Psoas muscle (tissue), 8 donors: ENCODE results near the gene PAAF1. TPM values are rescaled to one million over a fixed set of nuclear protein-coding genes. Genes with fewer than 3 reads are reported as not detected.

Experiments used
- ATAC-seq, 4 donors: fragments of 200-7000 bp; cut with Tn5 transposase; one replicate each; pipeline ENCODE4 v1.9.1; 2020; ENCODE audit warnings: moderate library complexity in 3 of 4, mild to moderate bottlenecking in 2 of 4
- DNase-seq, 2 donors: peaks; one replicate each; pipeline ENCODE4 v3.0.0-alpha.2; 2020
- H3K27ac ChIP-seq: fragments of 200-600 bp; one replicate; pipeline ENCODE4 v1.8.0; 2022
- H3K27me3 ChIP-seq, 3 donors: fragments of 200-600 bp in 1 of 3; one replicate each; pipeline versions ENCODE4 v1.6.1 to v1.8.0; 2013 to 2022; ENCODE audit warnings: low read length in 2 of 3, mild to moderate bottlenecking in 2 of 3, moderate library complexity in 1 of 3; ENCODE audit not compliant: insufficient read depth in 3 of 3
- H3K36me3 ChIP-seq, 2 donors: fragments of 200-600 bp in 1 of 2; one replicate each; pipeline versions ENCODE4 v1.6.1 to v1.8.0; 2013 to 2022; ENCODE audit warnings: low read depth in 1 of 2, mild to moderate bottlenecking in 1 of 2, moderate library complexity in 1 of 2; ENCODE audit not compliant: insufficient read depth in 1 of 2
- H3K4me1 ChIP-seq: fragments of 200-600 bp; one replicate; pipeline ENCODE4 v1.8.0; 2022
- H3K4me3 ChIP-seq: fragments of 200-600 bp; one replicate; pipeline ENCODE4 v1.8.0; 2022; ENCODE audit warnings: mild to moderate bottlenecking
- H3K9me3 ChIP-seq: fragments of 200-600 bp; one replicate; pipeline ENCODE4 v1.8.0; 2022
- WGBS, 3 donors: extraction: QIAGEN DNeasy Blood & Tissue Kit; methylation state at CpG; one replicate each; pipeline versions ENCODE4 v1.1.6 to v1.1.7; 2013; 5-methylcytosine and 5-hydroxymethylcytosine counted together
- intact Hi-C, 2 donors: fragments of 100-400 bp; cut with DNase I; formaldehyde crosslinking; loops; one replicate each; pipeline versions ENCODE4 v1.11.0 to v1.14.2; 2022
- polyA plus RNA-seq, 3 donors: library from polyadenylated mRNA; stranded (reverse); fragments of 200-250 nt; gene quantifications; one replicate each; pipeline ENCODE4 v1.2.3, GENCODE V29; 2013
- total RNA-seq, 4 donors: library from RNA; stranded (reverse); fragmentation: NEBNext Ultra II Directional in 2 of 4; extraction: Animal tissue kit (Norgen Biotek cat#: 25700) in 2 of 4; gene quantifications; one replicate each; pipeline versions ENCODE4 v1.2.1 to v1.2.4, GENCODE V29; 2021 to 2023
- TF ChIP-seq, protein P1 (sequence below): fragments of 200-600 bp; IDR thresholded peaks from one replicate; pipeline ENCODE4 v1.8.0; 2022; ENCODE audit warnings: antibody characterized with exemption
- donor health status: healthy with polysubstance abuse.
- donor health status: DM: no; HTN: no; CAD: no; lungs with moderate emphysema.
- donor health status: Bipolar disorder and iron deficiency.
- donor health status: healthy.
- donor health status: DM: yes; HTN: yes; CAD: no.
- donor health status: DM: no; HTN: no; CAD: no.
- donor health status: DM: no; HTN: no; CAD: no.
- donor health status: DM: yes; HTN: yes; CAD: no.

The PAAF1 gene
- total and polyA plus RNA-seq, 7 donors: 6.6 to 12.0 (median 9.3) TPM

DNA sequence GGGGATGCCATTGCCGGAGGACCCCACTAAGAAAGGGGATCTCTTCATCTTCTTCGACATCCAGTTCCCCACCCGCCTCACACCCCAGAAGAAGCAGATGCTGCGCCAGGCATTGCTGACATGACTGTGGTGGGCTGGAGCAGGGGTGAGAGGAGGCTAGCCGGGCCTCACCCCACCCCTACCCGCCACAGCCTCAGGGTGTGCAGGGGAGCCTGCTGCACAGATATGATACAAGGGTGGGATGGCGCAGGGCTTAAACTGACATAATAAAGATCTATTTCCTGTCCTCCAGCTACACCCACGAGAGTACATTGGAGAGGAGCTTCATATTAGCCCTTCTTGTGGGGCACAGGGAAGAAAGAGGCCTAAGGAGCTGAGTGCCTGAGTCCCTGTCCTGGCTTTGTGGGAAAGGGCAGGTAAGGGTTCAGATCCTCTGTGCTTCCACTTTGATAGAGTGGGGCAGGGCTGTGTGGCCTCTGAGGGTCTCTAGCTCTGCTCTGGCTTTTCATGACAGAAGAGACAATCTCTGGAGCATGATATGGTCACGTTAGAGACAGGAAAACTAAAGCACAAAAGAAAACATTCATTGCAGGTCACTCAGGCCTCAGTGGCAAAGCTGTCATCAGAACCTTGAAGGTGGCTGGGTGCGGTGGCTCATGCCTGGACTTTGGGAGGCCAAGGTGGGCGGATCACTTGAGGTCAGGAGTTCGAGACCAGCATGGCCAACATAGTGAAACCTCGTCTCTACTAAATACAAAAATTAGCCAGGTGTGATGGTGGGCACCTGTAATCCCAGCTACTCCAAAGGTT lies 93.4 kb downstream of the PAAF1 start:
- TF ChIP-seq, protein P1, sequence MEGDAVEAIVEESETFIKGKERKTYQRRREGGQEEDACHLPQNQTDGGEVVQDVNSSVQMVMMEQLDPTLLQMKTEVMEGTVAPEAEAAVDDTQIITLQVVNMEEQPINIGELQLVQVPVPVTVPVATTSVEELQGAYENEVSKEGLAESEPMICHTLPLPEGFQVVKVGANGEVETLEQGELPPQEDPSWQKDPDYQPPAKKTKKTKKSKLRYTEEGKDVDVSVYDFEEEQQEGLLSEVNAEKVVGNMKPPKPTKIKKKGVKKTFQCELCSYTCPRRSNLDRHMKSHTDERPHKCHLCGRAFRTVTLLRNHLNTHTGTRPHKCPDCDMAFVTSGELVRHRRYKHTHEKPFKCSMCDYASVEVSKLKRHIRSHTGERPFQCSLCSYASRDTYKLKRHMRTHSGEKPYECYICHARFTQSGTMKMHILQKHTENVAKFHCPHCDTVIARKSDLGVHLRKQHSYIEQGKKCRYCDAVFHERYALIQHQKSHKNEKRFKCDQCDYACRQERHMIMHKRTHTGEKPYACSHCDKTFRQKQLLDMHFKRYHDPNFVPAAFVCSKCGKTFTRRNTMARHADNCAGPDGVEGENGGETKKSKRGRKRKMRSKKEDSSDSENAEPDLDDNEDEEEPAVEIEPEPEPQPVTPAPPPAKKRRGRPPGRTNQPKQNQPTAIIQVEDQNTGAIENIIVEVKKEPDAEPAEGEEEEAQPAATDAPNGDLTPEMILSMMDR: no peak
- no peak overlapping the region for H3K4me3 ChIP-seq
- no peaks in the 10 kb centered on the region for H3K9me3 ChIP-seq
- peak in 1 of 2 donors; percentile 35 for DNase-seq
- no peaks in the 10 kb centered on the region for H3K4me1 ChIP-seq
- intact Hi-C loops: loop anchor here in 1 of 2 donors (5.0 kb wide), 1 partner anchor 122 kb away; no protein-coding TSS in a partner anchor
- WGBS, 3 donors: 84 to 91% (median 85%) methylated on average over 12 to 13 of the region's 13 CpGs
- no peaks in the 10 kb centered on the region for H3K27me3 ChIP-seq
- no peak for ATAC-seq
- H3K27ac ChIP-seq: no peak overlapping the region
- peaks cover 0 to 11% of the 10 kb centered on the region in 2 donors for H3K36me3 ChIP-seq

DNA sequence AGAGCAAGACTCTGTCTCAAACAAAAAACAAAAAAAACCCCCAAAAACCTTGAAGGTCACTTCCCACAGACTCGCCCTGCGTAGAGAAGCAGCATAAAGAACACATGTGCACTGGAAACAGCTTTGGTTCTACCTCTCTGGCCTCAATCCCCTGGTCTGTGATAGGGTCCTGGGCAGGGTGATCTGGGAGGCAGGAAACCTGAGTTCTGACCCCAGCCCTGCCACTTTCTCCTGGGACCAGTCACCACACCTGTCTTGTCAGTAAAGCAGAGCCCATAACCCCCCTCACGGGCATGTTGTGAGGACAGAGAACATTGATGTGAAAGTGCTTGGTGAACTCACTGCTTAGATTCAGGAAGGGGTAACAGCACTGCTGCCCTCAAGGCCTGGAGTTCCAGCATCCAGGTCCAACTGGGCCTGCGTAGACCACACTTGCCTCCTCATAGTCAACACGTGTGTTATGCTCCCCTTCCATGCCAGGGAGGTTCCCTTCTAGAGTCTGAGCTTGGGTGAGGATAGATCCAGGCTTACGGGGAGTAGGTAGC lies 94.4 kb downstream of the PAAF1 start:
- ATAC-seq (peak in 1 of 4 donors; percentile 16), DNase-seq (peak in 1 of 2 donors; percentile 20)
- WGBS, 3 donors: 70 to 85% (median 80%) methylated on average over 6 of the region's 6 CpGs
- Histone ChIP-seq H3K27me3 (no peaks in the 10 kb centered on the region), H3K4me3 (no peak overlapping the region), H3K4me1 (no peaks in the 10 kb centered on the region), H3K9me3 (no peaks in the 10 kb centered on the region), H3K36me3 (peaks cover 0 to 21% of the 10 kb centered on the region in 2 donors), H3K27ac (no peak overlapping the region)
- intact Hi-C loops: no loop called here
- TF ChIP-seq, protein P1: no peak

DNA sequence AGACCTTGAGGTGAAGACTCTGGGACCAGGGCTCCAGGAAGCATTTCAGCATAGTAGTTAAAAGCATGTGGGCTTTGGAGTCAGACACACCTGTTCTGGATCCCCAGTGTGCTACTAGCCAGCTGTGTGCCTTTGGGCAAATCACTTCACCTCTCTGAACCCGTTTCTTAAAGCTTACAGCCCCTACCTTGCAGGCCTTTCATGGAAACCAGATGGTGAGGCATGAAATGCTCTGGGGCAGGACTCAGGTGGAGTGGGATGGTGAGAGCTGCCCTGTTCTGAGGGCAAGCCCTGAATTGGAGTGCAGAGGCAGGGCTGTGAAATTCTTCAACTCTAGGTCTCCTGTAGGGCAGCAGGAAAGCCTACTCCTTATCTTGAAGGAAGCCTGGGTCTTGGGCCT lies 95.4 kb downstream of the PAAF1 start:
- intact Hi-C loops: no loop called here
- Histone ChIP-seq H3K9me3 (no peaks in the 10 kb centered on the region), H3K36me3 (peaks cover 0 to 31% of the 10 kb centered on the region in 2 donors), H3K27me3 (no peaks in the 10 kb centered on the region), H3K4me3 (no peak overlapping the region), H3K27ac (no peak overlapping the region), H3K4me1 (no peaks in the 10 kb centered on the region)
- peak in 1 of 2 donors; percentile 6 for DNase-seq
- TF ChIP-seq, protein P1: no peak
- ATAC-seq: no peak
- 74 to 78% (median 77%) methylated on average over 1 of the region's 1 CpG for WGBS, 3 donors

DNA sequence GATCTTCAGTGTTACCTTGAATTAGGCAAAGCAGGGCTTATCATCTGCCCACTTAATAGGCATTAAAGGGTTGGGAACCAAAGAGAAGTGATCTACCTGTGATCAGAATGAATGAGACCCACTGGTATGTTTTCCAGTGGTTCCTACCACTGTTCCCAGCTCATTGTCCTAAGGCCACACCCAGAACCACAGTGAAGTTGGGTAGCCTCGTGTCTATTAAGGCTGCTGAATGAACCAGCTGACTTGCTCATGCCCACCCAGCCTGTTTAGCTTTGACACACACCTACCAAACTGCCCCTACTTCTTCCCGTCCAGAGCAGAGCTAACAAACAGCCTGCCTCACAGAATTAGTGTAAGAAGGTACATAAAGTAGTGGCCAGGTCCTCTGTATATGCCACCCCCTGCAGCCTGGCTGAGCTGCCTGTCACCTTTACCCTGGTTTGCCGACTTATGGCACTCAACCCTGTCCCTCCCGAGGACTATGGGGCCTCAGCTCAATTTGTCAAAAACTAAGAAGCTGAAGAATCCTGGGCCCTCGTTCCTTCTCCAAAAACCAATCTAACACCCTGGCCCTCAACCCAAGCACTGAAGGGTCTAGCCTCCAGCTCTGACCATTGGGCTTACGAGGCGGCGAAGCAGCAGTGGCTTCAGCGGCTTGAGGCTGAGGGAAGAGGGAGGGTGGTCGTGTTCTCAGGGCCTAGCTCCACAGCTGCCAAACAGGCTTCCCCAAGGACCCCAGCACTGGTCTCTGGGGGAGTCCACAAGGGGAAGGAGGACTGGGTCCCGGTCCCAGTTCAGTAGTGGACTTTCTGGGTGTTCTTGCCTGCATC lies 96.0 kb downstream of the PAAF1 start:
- H3K27ac ChIP-seq: no peak overlapping the region
- DNase-seq (peak in 1 of 2 donors; percentile 48), ATAC-seq (no peak)
- WGBS, 3 donors: 82 to 86% (median 82%) methylated on average over 11 of the region's 11 CpGs
- intact Hi-C loops: no loop called here
- H3K9me3 ChIP-seq: no peaks in the 10 kb centered on the region
- no peak overlapping the region for H3K4me3 ChIP-seq
- H3K27me3 ChIP-seq: no peaks in the 10 kb centered on the region
- peaks cover 0 to 37% of the 10 kb centered on the region in 2 donors for H3K36me3 ChIP-seq
- H3K4me1 ChIP-seq: no peaks in the 10 kb centered on the region
- TF ChIP-seq, protein P1: no peak
